SK-N-SH (cell line): Measurements from ENCODE around the gene HCRTR2. TPM values are rescaled to one million over a fixed set of nuclear protein-coding genes. Genes with fewer than 3 reads are reported as not detected.

Experiments
- CTCF ChIA-PET: fragments of 300-600, 350-600 bp; formaldehyde crosslinking; extraction: SDS; loops from one replicate; lab custom pipeline; 2021; lab: Yijun Ruan, JAX
- POLR2A ChIA-PET: fragments of 350-600 bp; sonication (Branson Sonifier 250); formaldehyde crosslinking; extraction: SDS; loops from one replicate; lab custom pipeline; 2020; ENCODE audit warnings: antibody characterized with exemption, inconsistent platforms; lab: Yijun Ruan, JAX
- DNase-seq: peaks from one replicate; pipeline ENCODE4 v3.0.0; 2012
- H2AFZ ChIP-seq: fragments of 200-600 bp; sonication (generic); 2 replicates; pipeline ENCODE4 v1.8.1; 2016; ENCODE audit warnings: antibody characterized with exemption, mild to moderate bottlenecking, low read depth
- H3F3A ChIP-seq: fragments of 200-600 bp; sonication (generic); replicated peaks from 2 replicates; pipeline ENCODE3; 2016; ENCODE audit warnings: antibody characterized with exemption, mild to moderate bottlenecking; ENCODE audit not compliant: insufficient read depth
- H3K27ac ChIP-seq, 2 experiments: fragments of 200-500 bp in 1 of 2; fragments of 200-600 bp in 1 of 2; sonication (Bioruptor generic) in 1 of 2; sonication (generic), shearing (Covaris generic) in 1 of 2; 2 replicates each; pipeline versions ENCODE4 v1.5.1 to v1.6.1; 2014 to 2016; ENCODE audit warnings: low read depth in 2 of 2, inconsistent platforms in 1 of 2, low read length in 1 of 2, mild to moderate bottlenecking in 1 of 2, mixed read lengths in 1 of 2
- H3K27me3 ChIP-seq: fragments of 200-600 bp; sonication (generic), shearing (Covaris generic); 2 replicates; pipeline ENCODE4 v1.6.1; 2016; ENCODE audit warnings: mixed run types; ENCODE audit not compliant: insufficient read depth
- H3K36me3 ChIP-seq, 2 experiments: fragments of 200-500 bp in 1 of 2; fragments of 200-600 bp in 1 of 2; sonication (Bioruptor generic) in 1 of 2; sonication (generic) in 1 of 2; replicated peaks in 1 of 2; 2 replicates each; pipeline versions ENCODE3 to v1.5.1; 2014 to 2016; ENCODE audit warnings: low read length in 1 of 2, mild to moderate bottlenecking in 1 of 2; ENCODE audit not compliant: insufficient read depth in 2 of 2, control insufficient read depth in 1 of 2
- H3K4me1 ChIP-seq, 2 experiments: fragments of 200-500 bp in 1 of 2; fragments of 200-600 bp in 1 of 2; sonication (Bioruptor generic) in 1 of 2; sonication (generic), shearing (Covaris generic) in 1 of 2; 2 replicates each; pipeline versions ENCODE4 v1.5.1 to v1.6.1; 2014 to 2016; ENCODE audit warnings: low read depth in 1 of 2, low read length in 1 of 2, mixed run types in 1 of 2; ENCODE audit not compliant: insufficient read depth in 2 of 2, control insufficient read depth in 1 of 2
- H3K4me2 ChIP-seq: fragments of 200-600 bp; sonication (generic), shearing (Covaris generic); 2 replicates; pipeline ENCODE4 v1.6.1; 2017; ENCODE audit warnings: mixed run types
- H3K4me3 ChIP-seq, 2 experiments: fragments of 200-500 bp in 1 of 2; fragments of 200-600 bp in 1 of 2; sonication (Bioruptor generic) in 1 of 2; sonication (generic), shearing (Covaris generic) in 1 of 2; 2 replicates each; pipeline versions ENCODE4 v1.5.1 to v1.8.1; 2014 to 2016; ENCODE audit warnings: low read depth in 2 of 2, inconsistent platforms in 1 of 2, low read length in 1 of 2, mild to moderate bottlenecking in 1 of 2, mixed read lengths in 1 of 2, moderate library complexity in 1 of 2
- H3K79me2 ChIP-seq: fragments of 200-600 bp; sonication (generic); 2 replicates; pipeline ENCODE4 v1.8.1; 2017; ENCODE audit warnings: mild to moderate bottlenecking; ENCODE audit not compliant: insufficient read depth
- H3K9ac ChIP-seq: fragments of 200-600 bp; sonication (generic); 2 replicates; pipeline ENCODE4 v1.6.1; 2017; ENCODE audit warnings: mixed run types
- H3K9me2 ChIP-seq: fragments of 200-600 bp; sonication (generic); 2 replicates; pipeline ENCODE4 v1.6.1; 2017; ENCODE audit warnings: mixed run types
- H3K9me3 ChIP-seq: fragments of 200-600 bp; sonication (generic); 2 replicates; pipeline ENCODE4 v1.6.1; 2017; ENCODE audit warnings: mixed run types, mild to moderate bottlenecking, moderate library complexity
- H4K20me1 ChIP-seq: fragments of 200-600 bp; sonication (generic); 2 replicates; pipeline ENCODE4 v1.6.1; 2017; ENCODE audit warnings: mild to moderate bottlenecking, mixed run types; ENCODE audit not compliant: insufficient read depth
- EP300 ChIP-seq, 2 experiments: IDR thresholded peaks; 2 replicates each; pipeline versions ENCODE4 v1.4.0 to v1.6.1; 2012; ENCODE audit warnings: borderline replicate concordance in 1 of 2, low read depth in 1 of 2, low read length in 1 of 2
- GATA2 ChIP-seq: sonication (generic); formaldehyde crosslinking; IDR thresholded peaks from 2 replicates; pipeline ENCODE4 v1.5.0; 2020; ENCODE audit warnings: mild to moderate bottlenecking, missing genetic modification reagents
- IRF3 ChIP-seq: fragments of 150-350 bp; IDR thresholded peaks from 2 replicates; pipeline ENCODE4 v1.6.1; 2016; ENCODE audit warnings: mild to moderate bottlenecking, low read depth, low read length
- MEF2A ChIP-seq: IDR thresholded peaks from 2 replicates; pipeline ENCODE4 v1.4.0; 2012; ENCODE audit warnings: low read depth, borderline replicate concordance
- MXI1 ChIP-seq: IDR thresholded peaks from 2 replicates; pipeline ENCODE4 v1.6.1; 2012; ENCODE audit warnings: mild to moderate bottlenecking, low read depth, low read length, improper control_type of control experiment
- POLR2AphosphoS5 ChIP-seq: IDR thresholded peaks from 2 replicates; pipeline ENCODE4 v1.6.1; 2012; ENCODE audit warnings: low read depth, low read length
- RAD21 ChIP-seq: IDR thresholded peaks from 2 replicates; pipeline ENCODE4 v1.6.1; 2012; ENCODE audit warnings: mild to moderate bottlenecking, low read length
- RFX5 ChIP-seq: IDR thresholded peaks from 2 replicates; pipeline ENCODE4 v1.6.1; 2012; ENCODE audit warnings: mild to moderate bottlenecking, improper control_type of control experiment, low read length
- SMC3 ChIP-seq: IDR thresholded peaks from 2 replicates; pipeline ENCODE4 v1.6.1; 2012; ENCODE audit warnings: low read depth, low read length, improper control_type of control experiment
- TCF12 ChIP-seq: IDR thresholded peaks from 2 replicates; pipeline ENCODE4 v1.4.0; 2012
- YY1 ChIP-seq: IDR thresholded peaks from 2 replicates; pipeline ENCODE4 v1.4.0; 2012; ENCODE audit warnings: low read depth, mild to moderate bottlenecking
- WGBS: methylation state at CpG from one replicate; pipeline ENCODE4 v1.1.6; 2017; ENCODE audit warnings: low lambda C conversion rate; 5-methylcytosine and 5-hydroxymethylcytosine counted together
- polyA plus RNA-seq, 3 experiments: library from polyadenylated mRNA; depleted of rRNA; stranded (reverse); fragments of >200 nt; gene quantifications; 2 replicates each; pipeline ENCODE4 v1.2.3, GENCODE V29; 2012
- TF ChIP-seq, protein P1 (sequence below): IDR thresholded peaks from 2 replicates; pipeline ENCODE4 v1.6.1; 2012; ENCODE audit warnings: mild to moderate bottlenecking, low read depth, low read length, moderate library complexity
- TF ChIP-seq, protein P2 (sequence below): IDR thresholded peaks from 2 replicates; pipeline ENCODE4 v1.4.0; 2012; ENCODE audit warnings: low read depth, borderline replicate concordance

The HCRTR2 gene
- polyA plus RNA-seq, 1 of the 3 experiments (the other 2 are of a cell fraction) = not detected

- CTCF ChIA-PET = no interaction called here
- TF ChIP-seq POLR2AphosphoS5 (no peak), RFX5 (no peak), YY1 (no peak), MXI1 (no peak), GATA2 (no peak), EP300 (IDR thresholded peaks at IDR 0.05; ENCODE audit: borderline replicate concordance in 1 of 2, low read depth in 1 of 2, low read length in 1 of 2) (no peak), RAD21 (no peak), MEF2A (no peak)
- TF ChIP-seq, protein P1, sequence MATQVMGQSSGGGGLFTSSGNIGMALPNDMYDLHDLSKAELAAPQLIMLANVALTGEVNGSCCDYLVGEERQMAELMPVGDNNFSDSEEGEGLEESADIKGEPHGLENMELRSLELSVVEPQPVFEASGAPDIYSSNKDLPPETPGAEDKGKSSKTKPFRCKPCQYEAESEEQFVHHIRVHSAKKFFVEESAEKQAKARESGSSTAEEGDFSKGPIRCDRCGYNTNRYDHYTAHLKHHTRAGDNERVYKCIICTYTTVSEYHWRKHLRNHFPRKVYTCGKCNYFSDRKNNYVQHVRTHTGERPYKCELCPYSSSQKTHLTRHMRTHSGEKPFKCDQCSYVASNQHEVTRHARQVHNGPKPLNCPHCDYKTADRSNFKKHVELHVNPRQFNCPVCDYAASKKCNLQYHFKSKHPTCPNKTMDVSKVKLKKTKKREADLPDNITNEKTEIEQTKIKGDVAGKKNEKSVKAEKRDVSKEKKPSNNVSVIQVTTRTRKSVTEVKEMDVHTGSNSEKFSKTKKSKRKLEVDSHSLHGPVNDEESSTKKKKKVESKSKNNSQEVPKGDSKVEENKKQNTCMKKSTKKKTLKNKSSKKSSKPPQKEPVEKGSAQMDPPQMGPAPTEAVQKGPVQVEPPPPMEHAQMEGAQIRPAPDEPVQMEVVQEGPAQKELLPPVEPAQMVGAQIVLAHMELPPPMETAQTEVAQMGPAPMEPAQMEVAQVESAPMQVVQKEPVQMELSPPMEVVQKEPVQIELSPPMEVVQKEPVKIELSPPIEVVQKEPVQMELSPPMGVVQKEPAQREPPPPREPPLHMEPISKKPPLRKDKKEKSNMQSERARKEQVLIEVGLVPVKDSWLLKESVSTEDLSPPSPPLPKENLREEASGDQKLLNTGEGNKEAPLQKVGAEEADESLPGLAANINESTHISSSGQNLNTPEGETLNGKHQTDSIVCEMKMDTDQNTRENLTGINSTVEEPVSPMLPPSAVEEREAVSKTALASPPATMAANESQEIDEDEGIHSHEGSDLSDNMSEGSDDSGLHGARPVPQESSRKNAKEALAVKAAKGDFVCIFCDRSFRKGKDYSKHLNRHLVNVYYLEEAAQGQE = no peak
- no peaks in the 10 kb centered on the region for H3K4me1 ChIP-seq
- no peaks in the 10 kb centered on the region for H4K20me1 ChIP-seq
- no peaks in the 10 kb centered on the region for H3K9me3 ChIP-seq
- no peaks in the 10 kb centered on the region for H3F3A ChIP-seq
- H3K27me3 ChIP-seq = no peaks in the 10 kb centered on the region
- 23% methylated on average over 4 of the region's 4 CpGs for WGBS
- H3K27ac ChIP-seq = no peak overlapping the region
- no peak overlapping the region; the same call in 1 of the 2 replicates for H2AFZ ChIP-seq
- no peak overlapping the region for H3K4me3 ChIP-seq
- no peak overlapping the region for H3K4me2 ChIP-seq
- no peaks in the 10 kb centered on the region for H3K79me2 ChIP-seq
- POLR2A ChIA-PET = no interaction called here
- H3K9ac ChIP-seq = no peak overlapping the region
- no peak for DNase-seq
- H3K9me2 ChIP-seq = no peaks in the 10 kb centered on the region
- H3K36me3 ChIP-seq = no peaks in the 10 kb centered on the region
These were observed 36.2 kb upstream of the HCRTR2 start for GRCh38 chr6:55137929-55138693.

GRCh38 chr6:55141611-55142010 is 32.7 kb upstream of the HCRTR2 start:
- H3K79me2 ChIP-seq = no peaks in the 10 kb centered on the region
- no peaks in the 10 kb centered on the region for H3K4me1 ChIP-seq
- no peak overlapping the region for H3K27ac ChIP-seq
- no peaks in the 10 kb centered on the region for H4K20me1 ChIP-seq
- H3K27me3 ChIP-seq = no peaks in the 10 kb centered on the region
- no peak for TF ChIP-seq SMC3
- TF ChIP-seq, protein P2, sequence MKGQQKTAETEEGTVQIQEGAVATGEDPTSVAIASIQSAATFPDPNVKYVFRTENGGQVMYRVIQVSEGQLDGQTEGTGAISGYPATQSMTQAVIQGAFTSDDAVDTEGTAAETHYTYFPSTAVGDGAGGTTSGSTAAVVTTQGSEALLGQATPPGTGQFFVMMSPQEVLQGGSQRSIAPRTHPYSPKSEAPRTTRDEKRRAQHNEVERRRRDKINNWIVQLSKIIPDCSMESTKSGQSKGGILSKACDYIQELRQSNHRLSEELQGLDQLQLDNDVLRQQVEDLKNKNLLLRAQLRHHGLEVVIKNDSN = no peak
- TF ChIP-seq TCF12 = no peak
- no peak for TF ChIP-seq GATA2
- TF ChIP-seq, protein P1 = no peak
- no peak for TF ChIP-seq IRF3
- TF ChIP-seq RAD21 = no peak
- TF ChIP-seq, all 33 proteins: peak for 0
- Histone ChIP-seq H3K4me2 (no peak overlapping the region), H3K9me3 (no peaks in the 10 kb centered on the region), H3K9me2 (no peaks in the 10 kb centered on the region), H3K4me3 (no peak overlapping the region), H3K9ac (no peak overlapping the region), H3K36me3 (no peaks in the 10 kb centered on the region), H3F3A (no peaks in the 10 kb centered on the region), H2AFZ (no peak overlapping the region)
- POLR2A ChIA-PET = no interaction called here
- DNase-seq = no peak
- CTCF ChIA-PET = no interaction called here
